ENCODE results near the gene SELENOV. TPM values are rescaled to one million over a fixed set of nuclear protein-coding genes. Genes with fewer than 3 reads are reported as not detected.

SELENOV gene
- total RNA-seq, 1 experiment from 2014 or later, result not detected

DNA sequence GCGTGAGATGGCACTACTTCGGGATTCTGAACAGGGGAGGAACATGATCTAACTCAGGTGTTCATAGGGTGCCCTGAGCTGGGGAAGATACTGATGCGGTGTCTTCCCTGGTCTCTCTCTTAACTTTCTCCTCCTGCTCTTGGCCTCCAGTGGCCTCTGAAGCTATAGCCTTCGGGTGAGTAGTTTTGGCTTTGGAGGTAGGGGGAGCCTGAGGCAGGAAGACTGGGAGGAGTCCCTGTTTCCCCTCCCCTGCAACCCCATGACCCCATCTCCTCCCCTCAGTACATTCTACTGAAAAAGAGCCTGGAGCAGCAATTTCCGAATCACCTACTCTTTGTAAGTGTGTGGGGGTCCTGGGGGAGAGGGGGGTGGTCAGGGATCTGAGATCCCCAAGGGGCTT, 3.5 kb downstream of the SELENOV start:
- Histone ChIP-seq H3K9me2 (ENCODE audit: insufficient read depth) (no peaks in the 10 kb centered on the region), H3K36me3 (ENCODE audit: control insufficient read depth in 1 of 2, insufficient read depth in 2 of 2, low read length in 2 of 2) (no peaks in the 10 kb centered on the region), H3K4me2 (ENCODE audit: low read length) (no peak overlapping the region), H3K4me3 (replicated peaks in 1 of 2; ENCODE audit: low read depth in 1 of 2, low read length in 2 of 2) (no peak overlapping the region), H3K27ac (ENCODE audit: low read depth, low read length) (no peak overlapping the region), H3K4me1 (ENCODE audit: control insufficient read depth in 1 of 2, insufficient read depth in 2 of 2, low read length in 2 of 2) (no peaks in the 10 kb centered on the region), H3K9me3 (ENCODE audit: control insufficient read depth in 1 of 2, insufficient read depth in 1 of 2, low read depth in 1 of 2, low read length in 2 of 2) (no peaks in the 10 kb centered on the region), H3K9ac (ENCODE audit: low read length) (no peak overlapping the region), H3K79me2 (ENCODE audit: insufficient read depth, low read length) (no peaks in the 10 kb centered on the region), H2AFZ (ENCODE audit: low read depth, low read length, poor library complexity, severe bottlenecking) (no peak overlapping the region), H3K27me3 (ENCODE audit: insufficient read depth, low read length) (no peaks in the 10 kb centered on the region), H4K20me1 (ENCODE audit: insufficient read depth) (no peaks in the 10 kb centered on the region)
- ChIA-PET CTCF (interaction anchor here (1.6 kb wide), 1 partner anchor 16 kb away, joined by 5 read pairs; no protein-coding TSS in a partner anchor), POLR2A (no interaction called here), RAD21 (ENCODE audit: low non-redundant PET in 1 of 2, low total read pairs in 2 of 2, uncharacterized antibody in 2 of 2, unreplicated experiment in 2 of 2) (interaction anchor here in 1 of 2 experiments (0.6 kb wide), 1 partner anchor 1785 kb away, joined by 3 read pairs; no protein-coding TSS in a partner anchor)
- ATAC-seq (no peak), DNase-seq (ENCODE audit: low read depth, low spot score) (no peak)
- BruUV-seq (replicated peaks), result no TSS peak
- TF ChIP-seq JUND (IDR thresholded peaks at IDR 0.05) (no peak), ZBTB33 (IDR thresholded peaks at IDR 0.05; ENCODE audit: extremely low read depth, insufficient replicate concordance, low read length) (no peak), REST (IDR thresholded peaks at IDR 0.05; ENCODE audit: low read depth) (no peak), POLR2A (IDR thresholded peaks at IDR 0.05; ENCODE audit: borderline replicate concordance, extremely low read depth, insufficient read depth, insufficient read length) (no peak), POLR2AphosphoS5 (IDR thresholded peaks at IDR 0.05; ENCODE audit: low read depth, low read length) (no peak), ATF3 (IDR thresholded peaks at IDR 0.05) (no peak), SRF (IDR thresholded peaks at IDR 0.05; ENCODE audit: low read depth) (no peak)
- TF ChIP-seq, protein P1, sequence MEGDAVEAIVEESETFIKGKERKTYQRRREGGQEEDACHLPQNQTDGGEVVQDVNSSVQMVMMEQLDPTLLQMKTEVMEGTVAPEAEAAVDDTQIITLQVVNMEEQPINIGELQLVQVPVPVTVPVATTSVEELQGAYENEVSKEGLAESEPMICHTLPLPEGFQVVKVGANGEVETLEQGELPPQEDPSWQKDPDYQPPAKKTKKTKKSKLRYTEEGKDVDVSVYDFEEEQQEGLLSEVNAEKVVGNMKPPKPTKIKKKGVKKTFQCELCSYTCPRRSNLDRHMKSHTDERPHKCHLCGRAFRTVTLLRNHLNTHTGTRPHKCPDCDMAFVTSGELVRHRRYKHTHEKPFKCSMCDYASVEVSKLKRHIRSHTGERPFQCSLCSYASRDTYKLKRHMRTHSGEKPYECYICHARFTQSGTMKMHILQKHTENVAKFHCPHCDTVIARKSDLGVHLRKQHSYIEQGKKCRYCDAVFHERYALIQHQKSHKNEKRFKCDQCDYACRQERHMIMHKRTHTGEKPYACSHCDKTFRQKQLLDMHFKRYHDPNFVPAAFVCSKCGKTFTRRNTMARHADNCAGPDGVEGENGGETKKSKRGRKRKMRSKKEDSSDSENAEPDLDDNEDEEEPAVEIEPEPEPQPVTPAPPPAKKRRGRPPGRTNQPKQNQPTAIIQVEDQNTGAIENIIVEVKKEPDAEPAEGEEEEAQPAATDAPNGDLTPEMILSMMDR (IDR thresholded peaks at IDR 0.05 in 2 of 3, conservative IDR thresholded peaks at IDR 0.05 in 1 of 3; ENCODE audit: borderline replicate concordance in 1 of 3, insufficient read depth in 1 of 3, low read depth in 2 of 3, low read length in 2 of 3), result no peak
- intact Hi-C loops (cut with micrococcal nuclease), result no loop called here

Measured in HCT116 (cell line).